Measurements from ENCODE around the gene BEST1.
"Not testable (repeated sequence)": the region's sequence is repeated elsewhere in the genome, so short reads cannot be mapped to it uniquely, and the experiment has no call there.

The BEST1 gene

DNA sequence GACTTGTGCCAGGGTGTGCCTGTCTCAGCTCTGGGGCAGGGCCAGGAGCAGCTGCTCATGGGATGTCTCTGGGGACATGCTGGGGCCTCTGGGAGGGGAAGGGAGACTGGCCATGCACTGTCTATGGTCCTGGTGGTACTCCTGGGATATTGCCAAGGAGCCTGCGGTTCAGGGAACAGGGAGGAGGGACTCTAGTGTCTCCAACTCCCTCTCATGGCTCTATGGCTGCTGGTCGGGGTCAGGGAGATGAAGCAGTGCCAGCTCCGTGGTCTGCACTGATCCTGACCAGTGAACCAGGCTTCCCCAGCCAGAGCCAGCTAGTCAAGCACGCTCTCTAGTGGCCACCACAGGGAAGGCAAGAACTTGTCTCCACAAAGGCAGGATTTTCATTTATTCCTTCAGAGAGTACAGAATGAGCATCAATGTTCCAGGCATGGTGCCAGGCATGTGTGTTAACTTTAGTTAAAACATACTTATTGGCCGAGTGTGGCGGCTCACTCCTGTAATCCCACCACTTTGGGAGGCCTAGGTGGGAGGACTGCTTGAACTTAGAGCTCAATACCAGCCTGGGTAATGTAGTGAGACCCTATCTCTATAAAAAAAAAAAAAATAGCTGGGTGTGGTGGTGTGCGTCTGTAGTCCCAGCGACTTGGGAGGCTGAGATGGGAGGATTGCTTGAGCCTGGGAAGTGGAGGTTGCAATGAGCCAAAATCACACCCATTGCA lies 2.5 kb upstream of the BEST1 start:
- peak in 48 of 51 donors; percentile 37 to 91 (median 74) for DNase-seq

GRCh38 chr11:61948505-61948904 lies 1.6 kb upstream of the BEST1 start:
- DNase-seq = no peak

DNA sequence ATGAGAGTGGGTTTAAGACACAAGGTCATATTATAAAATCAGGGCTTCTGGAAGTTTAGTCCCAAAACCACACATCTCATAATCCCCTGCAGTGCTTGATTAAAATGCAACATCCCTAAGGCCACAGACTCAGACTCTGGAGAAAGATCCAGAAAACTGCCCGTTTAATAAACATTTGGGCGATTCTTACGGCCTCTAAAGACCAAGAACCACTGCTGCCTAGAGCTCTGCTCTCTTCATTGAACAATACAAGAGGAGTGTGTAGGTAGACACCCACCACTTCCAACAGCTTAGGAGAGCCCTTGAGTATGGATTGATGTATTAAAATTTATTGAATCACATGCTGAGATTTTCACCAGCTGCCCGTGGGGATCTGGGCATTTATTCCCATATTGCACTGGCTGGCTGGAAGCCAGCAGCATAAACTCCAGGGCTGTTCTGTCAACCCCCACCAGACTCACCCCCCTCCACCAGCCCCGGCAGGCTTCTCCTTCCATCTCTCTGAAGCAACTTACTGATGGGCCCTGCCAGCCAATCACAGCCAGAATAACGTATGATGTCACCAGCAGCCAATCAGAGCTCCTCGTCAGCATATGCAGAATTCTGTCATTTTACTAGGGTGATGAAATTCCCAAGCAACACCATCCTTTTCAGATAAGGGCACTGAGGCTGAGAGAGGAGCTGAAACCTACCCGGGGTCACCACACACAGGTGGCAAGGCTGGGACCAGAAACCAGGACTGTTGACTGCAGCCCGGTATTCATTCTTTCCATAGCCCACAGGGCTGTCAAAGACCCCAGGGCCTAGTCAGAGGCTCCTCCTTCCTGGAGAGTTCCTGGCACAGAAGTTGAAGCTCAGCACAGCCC lies 749 bp upstream of the BEST1 start:
- DNase-seq = peak in 49 of 51 donors; percentile 45 to 96 (median 83)

DNA sequence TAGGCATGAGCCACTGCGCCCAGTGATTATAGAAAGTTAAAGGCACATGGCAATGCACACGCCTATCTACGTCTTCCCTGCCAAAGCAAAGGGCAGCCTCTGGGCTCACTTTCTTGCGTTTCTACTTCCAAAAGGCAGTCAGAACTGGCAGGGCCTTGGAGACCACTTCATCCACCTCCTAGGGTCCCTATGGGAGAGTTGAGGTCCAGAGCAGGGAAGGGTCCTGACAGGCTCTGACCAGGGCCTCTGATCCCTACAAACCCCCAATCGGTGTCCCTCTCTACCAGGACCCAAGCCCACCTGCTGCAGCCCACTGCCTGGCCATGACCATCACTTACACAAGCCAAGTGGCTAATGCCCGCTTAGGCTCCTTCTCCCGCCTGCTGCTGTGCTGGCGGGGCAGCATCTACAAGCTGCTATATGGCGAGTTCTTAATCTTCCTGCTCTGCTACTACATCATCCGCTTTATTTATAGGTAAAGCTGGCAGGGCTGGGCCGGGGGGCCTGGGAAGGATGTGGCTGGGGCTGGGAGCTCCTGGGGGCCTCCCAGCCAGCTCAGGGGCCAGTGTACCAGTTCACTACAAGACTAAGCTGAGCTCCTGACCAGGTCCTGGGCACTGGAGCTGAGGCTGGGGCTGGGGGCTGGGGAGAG lies 1.5 kb downstream of the BEST1 start:
- DNase-seq = no peak

- no peak for DNase-seq
These were observed 2.7 kb downstream of the BEST1 start for GRCh38 chr11:61952882-61953281.

- DNase-seq = not testable (repeated sequence)
These were observed 3.5 kb downstream of the BEST1 start for GRCh38 chr11:61953632-61954031.

DNA sequence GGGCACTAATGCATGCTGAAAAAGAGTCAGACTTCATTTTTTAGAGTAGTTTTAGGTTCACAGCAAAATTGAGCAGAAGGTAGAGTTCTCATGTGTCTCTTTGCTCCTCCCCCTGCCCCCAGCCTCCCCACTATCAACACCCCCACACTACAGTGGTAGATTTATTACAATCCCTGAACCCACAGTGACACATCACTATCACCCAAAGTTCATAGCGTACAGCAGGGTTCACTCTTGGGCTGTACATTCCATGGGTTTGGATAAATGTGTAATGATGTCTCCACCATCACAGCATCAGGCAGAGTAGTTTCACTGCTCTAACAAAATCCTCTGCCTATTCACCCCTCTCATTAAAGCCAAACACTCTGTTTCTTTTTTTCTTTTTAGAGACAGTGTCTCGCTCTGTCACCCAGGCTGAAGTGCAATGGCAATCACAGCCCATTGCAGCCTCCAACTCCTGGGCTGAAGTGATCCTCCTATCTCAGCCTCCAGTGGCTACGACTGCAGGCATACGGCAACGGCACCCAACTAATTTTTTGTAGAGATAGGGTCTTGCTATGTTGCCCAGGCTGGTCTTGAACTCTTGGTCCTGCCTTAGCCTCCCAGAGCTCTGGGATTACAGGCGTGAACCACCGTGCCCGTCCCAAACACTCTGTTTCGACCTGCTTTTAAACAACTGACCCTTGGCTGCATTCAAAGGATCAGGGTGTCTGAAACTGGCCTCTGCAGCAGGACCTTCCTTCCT lies 4.1 kb downstream of the BEST1 start:
- no peak for DNase-seq

GRCh38 chr11:61954851-61955421 lies 4.8 kb downstream of the BEST1 start:
- DNase-seq = peak in 33 of 51 donors; percentile 23 to 76 (median 50)

DNA sequence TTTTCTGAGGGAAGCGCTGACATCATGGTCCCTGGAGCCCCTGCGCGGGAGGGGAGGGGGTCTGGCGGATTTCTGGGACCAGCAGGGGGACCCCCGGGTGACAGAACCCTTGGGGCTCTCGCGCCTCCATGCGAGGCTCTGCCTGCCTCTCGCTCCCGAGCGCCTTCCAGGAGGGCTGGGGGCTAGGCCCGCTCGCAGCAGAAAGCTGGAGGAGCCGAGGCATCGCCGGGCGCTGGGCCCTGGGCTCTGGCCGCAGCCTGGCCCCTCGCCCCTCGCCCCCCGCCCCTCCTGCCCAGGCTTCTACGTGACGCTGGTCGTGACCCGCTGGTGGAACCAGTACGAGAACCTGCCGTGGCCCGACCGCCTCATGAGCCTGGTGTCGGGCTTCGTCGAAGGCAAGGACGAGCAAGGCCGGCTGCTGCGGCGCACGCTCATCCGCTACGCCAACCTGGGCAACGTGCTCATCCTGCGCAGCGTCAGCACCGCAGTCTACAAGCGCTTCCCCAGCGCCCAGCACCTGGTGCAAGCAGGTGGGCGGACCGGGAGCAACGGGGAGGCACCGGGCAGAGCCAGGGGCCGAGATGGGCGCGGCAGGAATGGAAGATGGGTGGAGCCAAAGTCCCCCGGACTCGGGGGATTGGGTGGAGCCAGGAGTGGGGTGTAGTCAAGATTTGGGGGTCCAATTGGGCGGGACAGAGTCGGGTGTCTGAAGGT lies 5.4 kb downstream of the BEST1 start:
- peak in 3 of 51 donors; percentile 34 to 46 (median 37) for DNase-seq

- no peak for DNase-seq
These were observed 6.3 kb downstream of the BEST1 start for GRCh38 chr11:61956191-61957020.

DNA sequence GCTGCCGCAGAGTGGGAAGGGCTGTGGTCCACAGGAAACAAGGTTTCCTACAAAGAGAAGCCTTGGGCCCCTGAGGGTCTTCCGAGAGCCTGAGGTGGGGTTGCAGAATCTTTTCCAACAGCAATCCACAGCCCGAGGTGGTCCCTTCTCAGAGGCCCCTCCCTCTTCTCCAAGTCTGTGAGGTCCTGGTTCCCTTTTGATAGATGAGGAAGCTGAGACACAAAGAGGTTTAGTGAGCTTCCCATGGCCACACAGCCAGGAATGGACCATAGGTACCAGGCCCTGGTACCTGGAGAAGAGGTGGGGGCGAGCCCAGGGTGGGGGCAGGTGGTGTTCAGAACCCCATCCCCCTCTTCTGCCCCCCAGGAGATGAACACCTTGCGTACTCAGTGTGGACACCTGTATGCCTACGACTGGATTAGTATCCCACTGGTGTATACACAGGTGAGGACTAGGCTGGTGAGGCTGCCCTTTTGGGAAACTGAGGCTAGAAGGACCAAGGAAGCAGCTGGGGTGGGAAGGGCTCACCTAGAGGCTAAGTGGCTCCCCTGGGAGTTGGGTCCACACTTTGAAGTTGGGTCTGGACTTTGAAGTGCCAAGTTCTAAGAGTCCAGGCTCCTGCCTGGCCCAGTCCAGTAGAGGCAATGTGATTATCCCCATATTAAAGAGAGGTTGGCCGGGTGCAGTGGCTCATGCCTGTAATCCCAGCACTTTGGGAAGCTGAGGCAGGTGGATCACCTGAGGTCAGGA lies 7.0 kb downstream of the BEST1 start:
- no peak for DNase-seq

GRCh38 chr11:61958590-61958989 lies 8.4 kb downstream of the BEST1 start:
- no peak for DNase-seq

DNA sequence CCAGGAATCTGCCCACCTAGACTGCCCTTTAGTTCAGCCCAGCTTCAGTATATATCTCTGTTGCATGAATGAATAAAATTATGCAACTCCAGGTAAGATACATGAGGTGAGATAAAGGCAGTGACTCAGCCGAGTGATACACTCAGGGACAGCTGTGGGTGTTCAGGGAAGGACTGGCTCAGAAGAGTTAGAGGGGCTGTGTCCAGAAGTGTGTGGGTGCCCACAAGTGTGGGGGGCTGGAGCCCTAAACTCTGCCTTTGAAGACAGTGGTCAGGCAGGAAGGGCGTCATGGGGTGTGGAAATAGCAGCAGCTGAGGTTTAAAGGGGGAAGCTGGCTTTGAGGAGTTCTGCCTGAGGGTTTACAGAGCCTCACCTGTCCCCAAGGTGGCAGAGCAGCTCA lies 9.0 kb downstream of the BEST1 start:
- no peak for DNase-seq

- DNase-seq = no peak
These were observed 9.5 kb downstream of the BEST1 start for GRCh38 chr11:61959678-61960077.

GRCh38 chr11:61960532-61960931 lies 10.4 kb downstream of the BEST1 start:
- DNase-seq = no peak

- DNase-seq = peak in 36 of 51 donors; percentile 23 to 85 (median 60)
These were observed 11.5 kb downstream of the BEST1 start for GRCh38 chr11:61961570-61962212.

- DNase-seq = no peak
These were observed 12.3 kb downstream of the BEST1 start for GRCh38 chr11:61962213-61963015.

GRCh38 chr11:61963016-61963281 lies 12.8 kb downstream of the BEST1 start:
- DNase-seq = peak in 1 of 51 donors; percentile 47
